Lower leg skin (tissue), 4 donors: ENCODE data around the gene CPLANE1. TPM values are rescaled to one million over a fixed set of nuclear protein-coding genes. Genes with fewer than 3 reads are reported as not detected.

Experiments
- DNase-seq, 2 donors: peaks; one replicate each; pipeline ENCODE4 v3.0.0-alpha.2; 2019; ENCODE audit warnings: low spot score in 2 of 2
- H3K4me3 ChIP-seq: fragments of 200-600 bp; sonication (generic); 2 replicates; pipeline ENCODE4 v1.5.1; 2017; ENCODE audit warnings: mild to moderate bottlenecking, low read depth; ENCODE audit not compliant: poor library complexity, severe bottlenecking
- CTCF ChIP-seq, 3 donors: fragments of 450-650 bp; IDR thresholded peaks; one replicate each; pipeline ENCODE4 v1.5.1; 2016; ENCODE audit warnings: antibody characterized with exemption in 3 of 3, mild to moderate bottlenecking in 3 of 3, moderate library complexity in 2 of 3
- POLR2A ChIP-seq, 2 donors: fragments of 450-650 bp; IDR thresholded peaks; one replicate each; pipeline ENCODE4 v1.6.1; 2016 to 2017; ENCODE audit warnings: antibody characterized with exemption in 2 of 2, mild to moderate bottlenecking in 1 of 2, moderate library complexity in 1 of 2
- WGBS, 2 donors: methylation state at CpG; one replicate each; pipeline ENCODE4 v1.1.5; 2018; 5-methylcytosine and 5-hydroxymethylcytosine counted together
- intact Hi-C: fragments of 100-400 bp; cut with DNase I; formaldehyde crosslinking; loops from one replicate; pipeline ENCODE4 v1.15.0; 2023; ENCODE audit warnings: low total_unique reads
- total RNA-seq, 4 donors: library from RNA; depleted of rRNA; stranded (reverse); fragments of >200 nt; gene quantifications; one replicate each; pipeline ENCODE4 v1.1.0, GENCODE V29; 2016

The CPLANE1 gene
- total RNA-seq, 4 donors from 2014 or later = 6.4 to 12.0 (median 9.7) TPM

GRCh38 chr5:37063739-37064138 lies 185.4 kb downstream of the CPLANE1 start:
- TF ChIP-seq CTCF (IDR thresholded peaks at IDR 0.05) (no peak), POLR2A (IDR thresholded peaks at IDR 0.05) (no peak)
- 96 to 97% methylated on average over 7 of the region's 7 CpGs for WGBS, 2 donors
- no peak overlapping the region for H3K4me3 ChIP-seq
- intact Hi-C loops = no loop called here
- no peak for DNase-seq

GRCh38 chr5:37060030-37060429 lies 189.1 kb downstream of the CPLANE1 start:
- no peak for TF ChIP-seq POLR2A (IDR thresholded peaks at IDR 0.05)
- TF ChIP-seq CTCF (IDR thresholded peaks at IDR 0.05) = no peak
- 92 to 100% methylated on average over 1 of the region's 1 CpG for WGBS, 2 donors
- no peak overlapping the region for H3K4me3 ChIP-seq
- DNase-seq = no peak
- intact Hi-C loops = no loop called here

- WGBS, 2 donors = 84 to 94% methylated on average over 2 of the region's 2 CpGs
- no peak for DNase-seq
- intact Hi-C loops = no loop called here
- TF ChIP-seq POLR2A (IDR thresholded peaks at IDR 0.05) (no peak), CTCF (IDR thresholded peaks at IDR 0.05) (no peak)
- no peak overlapping the region for H3K4me3 ChIP-seq
Observed at GRCh38 chr5:37056762-37057161, 192.4 kb downstream of the CPLANE1 start.

Other genes starting within 250 kb of the CPLANE1 start
- 10 to 100 TPM; 13.0 to 17.8 (median 15.6) TPM for gene NUP155, start 121.7 kb upstream of the CPLANE1 start, total RNA-seq
- gene WDR70, start 129.9 kb upstream of the CPLANE1 start, total RNA-seq = 10 to 100 TPM; 19.1 to 25.5 (median 23.7) TPM